Hippocampal formation (tissue), 2 donors: ENCODE data around the gene LENEP.

Source experiments
- DNase-seq, 2 donors: peaks; one replicate each; lab custom pipeline; 2025; lab: John Stamatoyannopoulos, UW

Gene LENEP, protein sequence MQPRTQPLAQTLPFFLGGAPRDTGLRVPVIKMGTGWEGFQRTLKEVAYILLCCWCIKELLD

DNA sequence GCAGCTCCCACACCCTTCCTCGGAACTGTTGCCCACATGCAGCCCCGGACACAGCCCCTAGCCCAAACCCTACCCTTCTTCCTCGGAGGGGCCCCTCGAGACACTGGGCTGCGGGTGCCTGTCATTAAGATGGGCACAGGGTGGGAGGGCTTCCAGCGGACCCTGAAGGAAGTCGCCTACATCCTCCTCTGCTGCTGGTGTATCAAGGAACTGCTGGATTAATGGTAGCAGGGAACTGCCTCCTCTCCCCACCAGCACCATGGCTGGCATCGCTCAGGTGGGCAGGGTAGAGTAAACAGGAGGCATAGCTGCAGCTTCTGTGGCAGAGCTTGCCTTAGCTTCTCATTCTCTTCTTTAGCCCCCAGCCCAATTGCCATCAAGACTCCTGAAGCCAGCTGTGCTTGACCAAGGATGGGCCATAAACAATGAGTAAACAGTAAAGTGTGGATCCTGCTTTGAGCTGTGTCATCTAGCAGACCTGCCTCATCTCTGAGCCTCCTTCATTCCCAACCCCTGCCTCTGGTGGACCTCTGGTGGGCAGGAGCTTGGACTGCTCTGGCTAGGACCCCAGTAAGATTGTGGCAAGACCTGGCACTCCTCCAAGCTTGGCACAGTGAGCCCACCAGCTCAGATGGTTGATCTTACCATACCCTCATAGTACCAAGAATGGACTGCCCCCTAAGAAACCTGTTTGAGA is at the start of gene LENEP:
TSS of gene LENEP (plus strand) at position 15 of the 697 bp plus-strand sequence. CDS start at position 37, 22 bp downstream.
- DNase-seq = no peak

DNA sequence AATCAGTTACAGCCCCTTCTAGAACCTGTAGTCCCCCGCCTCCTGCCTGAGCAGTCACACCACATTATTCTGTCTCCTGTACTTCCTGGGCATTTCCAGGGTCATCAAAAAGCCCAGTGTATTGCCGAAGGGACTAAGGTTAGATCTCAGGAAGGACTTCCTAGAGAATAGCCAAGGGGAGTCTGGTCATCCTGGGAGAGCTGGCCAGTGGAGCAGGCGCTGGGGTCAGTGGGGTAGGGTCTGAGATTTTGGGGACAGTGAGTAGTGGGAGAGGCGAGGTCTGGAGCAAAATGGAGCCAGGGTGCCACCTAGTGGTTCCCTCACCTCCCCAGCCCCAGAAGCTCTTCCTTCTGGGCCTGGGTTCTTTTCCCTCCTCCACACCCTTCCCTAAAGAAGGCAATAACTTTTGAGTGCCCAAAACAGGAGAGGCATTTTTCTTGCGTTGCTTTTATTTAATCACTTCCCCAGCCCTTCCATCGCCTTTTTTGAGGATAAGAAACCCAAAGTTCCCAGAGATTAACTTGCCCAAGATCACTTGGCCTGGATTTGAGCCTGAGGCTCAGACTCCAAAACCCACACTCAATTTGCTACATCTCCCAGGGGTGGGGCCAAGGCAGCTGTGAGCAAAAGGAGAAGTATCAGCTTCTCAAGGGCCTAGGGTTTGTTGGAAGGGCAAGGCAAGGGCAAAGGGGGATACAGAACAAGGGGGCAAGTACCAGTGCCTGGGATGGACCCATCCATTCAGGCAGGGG is 49.6 kb upstream of the LENEP start:
- DNase-seq = peak; percentile 16 to 19

DNA sequence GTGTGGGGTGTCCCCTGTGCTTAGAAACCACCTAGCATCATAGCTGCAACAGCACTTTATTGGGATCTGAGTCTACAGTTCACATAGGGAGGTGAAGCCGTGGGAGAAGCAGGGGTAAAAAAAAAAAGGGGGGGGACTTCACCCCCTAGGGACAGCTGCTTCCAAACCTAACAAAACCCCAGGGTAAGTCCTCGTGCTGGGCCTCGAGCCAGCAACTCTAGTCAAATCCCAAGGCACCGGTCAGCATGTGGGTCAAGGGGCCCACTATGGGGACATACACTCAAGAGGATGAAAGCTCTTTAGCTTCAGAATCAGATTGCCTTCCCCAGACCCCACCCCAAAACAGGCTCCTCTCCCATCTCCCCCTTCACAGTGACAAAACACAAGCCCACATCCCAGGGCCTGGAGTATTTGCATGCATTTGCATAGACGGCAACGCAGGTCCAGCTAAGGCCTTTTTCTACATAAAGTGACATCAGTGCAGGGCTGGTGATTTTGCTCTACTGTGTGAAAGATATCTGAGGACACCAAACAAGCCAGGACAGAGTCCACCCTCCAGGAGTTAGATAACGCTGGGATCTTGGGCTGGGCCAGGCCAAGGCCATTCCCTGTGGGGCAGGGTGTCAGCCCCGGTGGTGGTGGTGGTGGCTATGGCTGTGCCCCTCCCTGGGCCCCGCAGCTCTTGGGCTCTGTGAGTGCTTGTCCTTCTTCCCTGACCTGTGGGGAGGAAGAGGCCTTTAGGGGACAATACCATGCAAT is 48.8 kb upstream of the LENEP start:
- no peak for DNase-seq

DNA sequence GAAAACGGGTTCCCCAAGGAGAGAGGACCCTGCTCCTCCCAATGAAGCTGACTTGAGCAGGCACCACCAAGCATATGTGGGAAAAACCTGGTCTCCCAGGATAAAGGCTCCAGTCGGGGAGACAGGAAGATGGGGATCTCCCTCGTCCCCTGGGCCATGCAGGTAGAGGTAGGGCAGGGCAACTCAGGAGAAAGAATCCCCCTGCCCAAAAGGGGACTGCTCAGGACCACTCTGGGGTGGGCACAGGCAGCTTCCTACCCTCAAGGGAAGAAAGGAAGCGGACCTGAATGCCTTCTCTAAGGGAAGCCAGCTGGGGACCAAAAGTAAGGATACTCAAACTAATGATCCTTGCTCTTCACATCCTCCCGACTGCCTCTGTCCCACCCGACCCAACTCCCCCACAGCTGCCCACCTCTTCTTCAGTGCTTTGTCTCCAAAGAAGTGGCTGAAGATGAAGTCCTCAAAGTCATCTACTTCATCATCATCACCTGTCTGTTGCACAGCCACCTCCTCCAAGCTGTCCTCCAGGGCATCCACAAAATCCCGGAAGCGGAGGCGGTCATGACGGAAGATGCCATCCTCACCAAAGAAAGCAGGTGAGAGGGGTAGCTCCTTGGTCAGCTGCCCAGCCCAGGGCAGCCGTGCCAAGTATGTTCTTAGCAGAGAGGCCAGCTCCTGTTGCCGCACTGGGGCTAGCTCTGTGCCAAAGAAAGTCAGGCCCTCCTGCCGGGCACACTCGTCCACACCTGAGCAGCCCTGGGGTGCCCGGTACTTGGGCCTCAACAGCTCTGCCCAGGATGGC is 48.0 kb upstream of the LENEP start:
- no peak for DNase-seq

DNA sequence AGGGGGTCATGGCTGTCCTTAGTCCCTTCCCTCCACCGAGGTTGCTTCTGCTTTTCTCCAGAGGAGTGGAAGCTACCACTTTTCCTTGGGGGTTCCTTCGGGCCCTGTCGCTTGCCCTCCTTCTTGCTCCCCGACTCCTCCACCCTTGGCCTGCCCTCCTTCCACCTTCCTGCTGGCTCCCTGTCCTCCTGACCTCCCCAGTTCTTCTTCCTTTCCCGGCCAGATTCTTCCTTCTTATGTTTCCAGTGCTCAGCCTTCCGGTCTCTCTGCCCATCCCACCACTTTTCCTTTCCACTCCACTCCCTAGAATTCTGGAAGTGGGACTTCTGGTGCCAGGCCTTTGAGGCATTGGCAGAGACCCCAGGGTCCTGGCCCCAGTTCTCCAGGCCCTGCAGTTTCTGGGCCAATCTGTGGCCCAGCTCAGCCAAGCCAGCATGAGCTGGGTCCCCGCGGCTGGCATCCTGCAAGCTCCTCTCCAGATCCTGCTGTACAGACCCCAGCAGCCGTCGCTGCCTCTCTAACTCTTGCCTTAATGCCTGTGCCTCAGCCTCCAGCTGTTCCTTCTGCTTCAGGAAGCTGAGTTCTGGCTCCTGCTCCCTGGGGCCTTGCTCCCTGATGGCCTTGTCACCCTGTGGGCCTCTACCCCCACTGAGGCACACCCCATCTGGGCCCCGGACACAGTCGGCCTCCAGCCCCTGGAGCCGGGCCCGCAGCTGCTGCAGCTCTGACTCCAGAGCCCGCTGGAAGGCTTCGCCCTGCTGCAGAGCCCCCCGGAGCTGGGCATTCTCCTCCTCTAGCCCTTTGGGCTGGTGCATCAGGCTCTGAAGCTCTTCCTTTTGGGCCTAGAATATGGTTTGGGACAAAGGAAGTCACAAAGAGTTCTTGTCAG is 47.2 kb upstream of the LENEP start:
- peak in 1 of 2 donors; percentile 24 for DNase-seq

DNA sequence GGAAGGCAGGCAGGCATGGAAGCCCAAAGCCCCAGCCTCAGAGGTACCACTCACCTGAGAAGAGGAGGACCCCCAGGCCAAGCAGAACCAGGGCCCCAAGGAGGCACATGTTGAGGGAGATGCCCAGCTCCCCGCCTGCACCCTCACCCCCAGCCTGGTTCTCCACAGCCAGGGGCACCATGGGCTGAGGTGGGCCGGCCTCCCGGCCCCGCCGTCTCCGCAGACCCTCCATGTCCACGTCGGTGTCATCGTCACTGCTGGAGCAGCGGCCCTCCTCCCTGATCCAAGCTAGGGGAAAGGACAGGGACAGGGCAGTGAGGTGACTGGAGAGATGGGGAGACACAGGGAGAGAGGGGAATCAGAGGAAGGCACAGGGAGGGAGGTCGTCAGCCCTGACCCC is 45.3 kb upstream of the LENEP start:
- no peak for DNase-seq

DNA sequence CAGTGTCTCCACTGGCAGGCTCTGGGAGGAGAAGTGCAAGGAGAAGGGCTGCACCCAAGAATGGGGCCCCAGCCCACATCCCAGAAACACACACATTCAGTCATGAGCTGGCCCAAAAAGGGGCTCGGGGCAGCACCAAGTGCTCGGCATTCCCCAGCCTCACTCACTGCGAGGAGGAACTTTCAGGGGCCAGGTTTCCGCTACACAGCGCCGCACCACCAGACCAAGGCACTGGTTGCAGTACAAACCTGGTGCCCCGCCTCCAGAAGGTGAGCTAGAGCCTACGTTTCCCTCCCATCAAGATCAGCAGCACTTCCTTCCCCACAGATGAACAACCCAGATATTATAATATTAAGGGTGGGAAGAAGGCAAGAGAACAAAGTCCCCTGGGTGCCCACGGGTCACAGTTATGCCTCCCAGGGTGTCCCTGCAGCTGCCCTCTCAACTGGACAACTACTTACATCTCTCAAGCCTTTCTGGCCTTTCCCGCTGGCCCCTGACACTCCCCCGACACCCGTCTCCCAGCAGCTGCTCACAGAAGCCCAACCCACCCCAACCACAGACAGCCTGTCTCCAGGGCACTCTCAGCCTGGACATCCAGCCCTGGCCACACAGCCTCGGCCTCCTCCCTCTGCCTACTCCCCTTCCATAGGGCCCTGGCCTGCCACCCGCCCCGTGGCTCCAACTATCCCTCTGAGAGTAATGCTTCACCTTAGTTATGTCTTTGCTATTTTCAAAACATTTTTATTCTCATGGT is 41.3 kb upstream of the LENEP start:
- no peak for DNase-seq

DNA sequence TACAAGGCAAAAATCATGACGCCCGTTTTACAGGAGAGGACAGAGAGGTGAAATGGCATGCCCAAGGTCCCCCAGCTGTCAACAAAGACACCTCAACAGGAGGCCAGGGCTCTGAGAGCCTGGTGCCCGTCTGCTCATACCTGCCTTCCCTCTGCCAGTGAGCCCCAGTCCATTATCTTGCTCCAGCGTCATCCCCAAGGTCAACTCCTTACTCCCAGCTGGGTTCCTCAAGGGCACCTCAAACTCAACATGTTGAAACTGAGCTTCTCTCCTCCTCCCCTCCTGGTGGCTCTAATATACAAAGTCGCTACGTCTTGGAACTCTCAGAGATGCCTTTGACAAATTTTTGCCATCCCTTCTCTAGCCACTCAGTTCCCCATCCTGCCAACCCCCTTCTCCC is 40.7 kb upstream of the LENEP start:
- DNase-seq = no peak

DNA sequence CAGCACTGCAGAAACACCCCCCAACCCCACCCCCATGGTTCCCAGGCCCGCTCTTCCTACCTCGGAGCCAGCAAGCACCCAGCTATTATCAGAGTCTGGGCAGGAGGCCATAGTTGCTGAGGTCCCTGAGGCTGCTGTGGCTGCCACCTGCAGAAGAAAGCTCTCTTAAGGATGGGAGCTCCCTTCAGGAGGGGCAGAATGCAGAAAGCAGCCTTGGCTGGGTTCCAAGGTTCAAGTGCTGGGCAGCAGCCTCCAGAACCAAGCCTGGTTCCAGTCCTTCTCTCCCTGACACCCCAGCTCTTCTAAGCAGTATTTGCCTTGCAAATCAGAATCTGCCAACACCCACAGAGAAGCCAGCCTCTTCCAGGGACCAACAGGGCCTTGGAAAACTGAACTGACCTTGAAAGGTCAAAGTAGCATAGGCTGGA is 39.8 kb upstream of the LENEP start:
- DNase-seq = no peak

DNA sequence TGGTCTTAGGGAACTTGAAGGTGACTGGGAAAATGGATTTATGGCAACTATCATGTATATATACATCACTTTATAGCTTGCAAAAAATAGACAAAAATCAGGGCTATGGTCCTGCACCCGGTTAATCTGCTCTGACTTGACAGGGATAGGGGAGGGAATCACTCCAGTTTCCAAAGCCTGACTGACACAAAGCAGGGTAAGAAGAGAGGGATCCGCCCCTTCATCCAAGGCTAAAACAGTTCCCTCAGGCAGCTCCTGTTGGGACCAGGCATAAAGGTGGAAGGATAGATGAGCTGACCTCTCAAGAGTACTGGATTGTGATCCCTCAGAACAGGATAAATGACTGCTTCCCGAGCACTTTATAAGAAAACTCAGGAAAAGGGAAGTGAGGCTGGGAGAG is 38.8 kb upstream of the LENEP start:
- DNase-seq = no peak

DNA sequence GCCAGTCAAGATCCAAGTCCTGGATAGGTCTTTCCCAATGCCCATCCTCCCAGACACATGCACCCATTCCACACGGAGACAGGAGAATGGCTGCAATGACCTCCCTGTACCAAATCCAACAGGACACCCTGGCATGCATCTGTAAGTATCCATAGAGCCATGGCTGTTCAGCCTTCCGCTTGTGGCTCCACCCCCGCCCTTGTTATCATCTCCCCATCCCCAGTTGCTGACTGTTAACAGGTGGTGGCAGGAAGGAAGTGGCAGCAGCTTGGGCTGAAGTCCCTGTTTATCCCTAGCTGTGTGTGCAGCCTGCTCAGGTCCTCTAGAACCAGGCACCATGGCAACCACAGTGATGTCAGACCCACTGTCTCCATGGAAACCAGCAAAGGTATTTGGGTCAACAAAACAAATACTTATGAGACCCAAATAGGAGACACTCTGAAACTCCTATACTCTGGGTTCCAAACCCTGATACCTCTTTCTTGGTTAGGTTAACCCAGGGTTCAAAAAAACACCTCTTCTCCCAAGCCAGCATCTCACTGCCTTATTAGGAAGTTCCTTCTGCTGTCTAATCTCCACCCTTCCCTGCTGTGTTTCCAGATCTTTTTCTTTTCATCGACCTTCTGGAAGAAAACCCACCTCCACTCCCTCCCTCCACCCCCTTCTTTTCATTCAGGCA is 38.2 kb upstream of the LENEP start:
- peak; percentile 24 to 59 for DNase-seq

DNA sequence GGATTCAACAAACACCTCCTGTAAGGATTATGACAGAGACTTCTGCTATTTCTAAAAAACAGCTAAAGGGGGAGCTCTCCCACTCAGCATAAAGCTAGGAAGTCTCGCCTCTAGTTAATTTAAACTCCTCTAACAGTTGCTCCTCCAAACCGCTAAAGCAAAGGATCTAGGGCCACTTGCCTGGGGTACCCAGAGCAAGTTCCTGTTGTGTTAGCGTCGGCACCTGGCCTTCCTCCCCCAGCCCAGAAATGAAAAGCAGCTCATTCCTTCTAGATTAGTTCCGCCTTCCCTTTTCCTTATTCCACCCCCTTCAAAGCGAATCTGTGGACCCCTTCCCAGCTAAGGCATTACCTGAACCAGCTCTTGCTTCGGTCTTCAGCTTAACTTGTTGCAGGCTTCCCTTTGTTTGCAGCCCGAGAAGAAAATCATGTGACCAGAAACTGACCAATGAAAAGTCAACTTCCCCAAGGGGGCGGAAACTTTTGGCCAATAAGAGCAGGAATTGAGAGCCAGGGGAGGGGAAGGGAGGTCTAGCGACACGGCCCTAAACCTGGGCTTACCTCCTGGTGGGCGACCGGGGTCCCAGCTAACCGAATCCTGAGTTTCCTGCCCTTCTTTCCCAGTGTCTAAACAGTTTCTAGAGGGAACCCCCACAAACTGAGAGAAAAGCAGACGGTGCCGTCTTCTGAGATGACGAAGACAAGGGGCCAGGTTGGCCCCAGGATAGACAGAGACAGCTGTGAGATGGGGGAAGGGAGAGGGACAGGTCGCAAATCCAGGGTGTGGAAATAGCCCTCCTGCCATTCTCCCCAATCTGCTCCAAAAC is 37.5 kb upstream of the LENEP start, which contains the start of gene PBXIP1:
TSS of gene PBXIP1 (minus strand) at position 382 of the 826 bp plus-strand sequence. CDS start 2,378 bp downstream, outside the sequence.
- peak; percentile 86 to 88 for DNase-seq

DNA sequence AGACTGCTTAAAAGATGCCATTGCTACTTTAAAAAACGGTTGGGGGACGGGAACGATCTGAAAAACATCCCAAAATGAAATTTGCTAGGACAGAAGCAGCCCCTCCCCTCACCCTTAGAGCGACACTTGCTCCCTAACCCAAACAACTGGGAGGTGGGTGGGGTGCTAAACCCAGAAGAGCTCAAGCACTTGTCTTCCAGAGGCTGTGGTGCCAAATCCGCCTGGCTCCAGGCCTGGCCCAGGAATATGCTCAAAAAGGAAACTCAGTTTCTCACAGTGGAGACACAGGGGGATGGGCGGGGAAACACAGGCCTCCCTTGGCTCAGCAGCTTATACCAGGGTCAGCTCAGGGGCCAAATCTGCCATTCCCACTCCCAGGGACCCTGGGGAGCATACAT is 36.8 kb upstream of the LENEP start:
- peak; percentile 15 to 43 for DNase-seq

DNA sequence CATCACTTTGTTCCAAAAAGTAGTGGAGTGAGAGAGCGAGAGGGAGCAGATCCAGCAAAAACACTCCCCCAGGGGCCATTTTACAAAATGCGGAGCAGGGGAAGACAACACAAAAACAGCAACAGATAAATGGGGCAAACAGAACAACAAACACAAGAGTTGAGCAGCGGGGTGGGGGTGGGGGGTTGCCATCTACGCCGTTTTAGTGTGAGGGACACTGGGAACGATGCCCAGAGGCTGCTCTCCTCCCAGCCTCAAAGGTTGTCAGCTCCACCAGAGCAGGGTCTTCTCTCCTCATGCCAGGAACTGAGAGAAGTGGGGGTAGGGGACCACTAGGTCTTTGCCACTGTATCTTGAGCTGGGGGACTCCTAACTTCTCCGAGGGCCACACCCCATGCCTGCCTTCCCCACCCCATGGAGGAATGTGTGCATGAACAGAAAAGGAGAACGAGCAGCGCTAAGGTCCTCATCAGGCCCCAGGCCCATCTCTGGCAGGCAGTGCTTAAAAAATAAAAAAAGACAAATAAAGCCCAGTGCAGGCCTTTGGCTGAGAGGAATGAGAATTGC is 36.2 kb upstream of the LENEP start:
- DNase-seq = no peak

DNA sequence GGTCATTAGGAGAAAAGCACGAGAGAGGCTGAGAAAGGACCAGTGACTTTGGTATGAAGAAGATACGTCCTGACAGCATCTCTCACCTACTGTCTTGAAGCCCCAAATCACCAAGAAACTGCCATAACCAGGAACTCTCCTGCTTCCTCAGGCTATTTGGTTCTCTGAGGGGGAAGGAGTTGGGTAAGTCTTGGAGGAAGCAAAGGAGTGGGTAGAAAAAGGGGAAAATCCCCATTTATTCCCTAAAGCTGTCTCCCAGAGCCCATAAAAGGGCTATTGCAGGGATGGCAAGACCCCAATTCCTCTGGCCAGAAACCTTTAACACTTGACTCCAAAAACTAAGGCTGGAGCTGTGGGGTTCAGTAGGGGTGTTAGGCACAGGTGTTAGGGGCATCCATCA is 35.4 kb upstream of the LENEP start:
- no peak for DNase-seq

DNA sequence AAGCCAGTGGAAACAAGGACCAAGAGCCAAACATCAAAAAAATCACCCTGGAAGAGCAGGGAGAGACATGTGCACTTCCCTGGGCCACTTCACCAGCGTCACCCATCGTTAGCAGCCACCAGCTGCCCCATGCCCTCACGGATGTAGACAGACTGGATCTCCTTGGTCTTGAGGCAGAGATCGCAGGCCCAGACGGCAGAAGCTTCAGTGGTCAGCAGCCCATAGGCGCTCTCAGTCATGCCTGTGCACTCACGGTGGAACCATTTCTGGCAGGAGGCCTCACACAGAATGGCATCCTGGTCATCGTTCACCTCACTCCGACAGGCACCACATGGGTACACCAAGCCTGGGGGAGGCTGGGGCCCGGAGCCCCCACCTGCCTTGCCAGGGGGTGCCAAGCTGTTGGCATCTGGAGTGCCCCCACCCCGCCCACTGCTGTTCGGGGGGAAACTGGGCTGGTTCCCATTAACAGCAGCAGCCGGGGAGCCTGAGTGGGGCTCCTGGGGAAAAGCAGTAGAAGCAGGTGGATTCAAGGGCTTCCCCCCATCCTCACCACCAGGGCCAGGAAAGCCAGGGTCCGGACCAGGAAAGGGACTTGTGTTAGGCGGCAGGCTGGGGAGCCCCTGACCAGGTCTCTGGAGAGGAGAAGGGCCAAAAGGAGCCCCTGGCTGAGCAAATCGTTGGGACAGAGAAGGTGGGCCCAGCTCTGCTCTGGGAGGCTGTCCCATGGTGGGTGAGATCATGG is 34.5 kb upstream of the LENEP start:
- DNase-seq = no peak

DNA sequence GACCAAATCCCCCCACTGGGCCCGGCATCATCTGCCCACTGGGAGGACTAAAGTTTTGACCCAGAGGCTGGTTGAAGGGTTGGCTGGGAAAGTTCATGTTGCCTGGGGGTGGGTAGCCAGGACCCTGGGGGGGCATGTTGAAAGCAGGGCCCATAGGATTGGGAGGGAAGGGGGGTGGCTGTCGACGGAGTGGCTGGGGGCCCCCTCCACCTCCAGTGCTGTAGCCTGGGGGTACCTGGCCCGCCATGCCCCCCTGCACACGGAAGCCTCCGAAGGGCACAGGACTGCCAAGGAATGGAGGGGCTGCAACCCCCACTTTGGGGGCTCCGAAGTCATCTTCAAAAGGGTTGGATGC is 34.0 kb upstream of the LENEP start:
- no peak for DNase-seq
